Left colon (tissue), 2 donors: Measurements from ENCODE around the gene HDAC10. TPM values are rescaled to one million over a fixed set of nuclear protein-coding genes. Genes with fewer than 3 reads are reported as not detected.

Experiments
- ATAC-seq: fragments of 200-7000 bp; cut with Tn5 transposase; one replicate; pipeline ENCODE4 v1.9.1; 2020; ENCODE audit warnings: mild to moderate bottlenecking, moderate library complexity
- DNase-seq, 2 donors: peaks; one replicate each; pipeline ENCODE4 v3.0.0-alpha.2; 2020
- intact Hi-C, 2 donors: fragments of 100-400 bp; cut with DNase I in 1 of 2; cut with micrococcal nuclease in 1 of 2; formaldehyde crosslinking; loops; one replicate each; pipeline versions ENCODE4 v1.11.2 to v1.14.0; 2022; cut with DNase I, micrococcal nuclease
- total RNA-seq, 2 donors: library from RNA; stranded (reverse); fragmentation: NEBNext Ultra II Directional; extraction: Animal tissue kit (Norgen Biotek cat#: 25700); gene quantifications; one replicate each; pipeline ENCODE4 v1.2.1, GENCODE V29; 2021
- donor health status: DM: no; HTN: no; CAD: no.
- donor health status: DM: yes; HTN: yes; CAD: no.

Gene HDAC10
- total RNA-seq, 2 donors from 2014 or later, result 48.3 to 49.2 TPM

GRCh38 chr22:50199251-50199721 is 51.8 kb downstream of the HDAC10 start:
- DNase-seq, result no peak
- intact Hi-C loops, result no loop called here
- ATAC-seq, result no peak

- ATAC-seq (no peak), DNase-seq (no peak)
- intact Hi-C loops, result no loop called here
These were observed 52.4 kb downstream of the HDAC10 start for GRCh38 chr22:50198624-50199017.

- intact Hi-C loops, result no loop called here
- DNase-seq, result no peak
- ATAC-seq, result no peak
These were observed 53.0 kb downstream of the HDAC10 start for GRCh38 chr22:50197856-50198623.

- no peak for ATAC-seq
- intact Hi-C loops, result no loop called here
- DNase-seq, result no peak
These were observed 53.9 kb downstream of the HDAC10 start for GRCh38 chr22:50197000-50197800.

GRCh38 chr22:50196256-50196655 is 54.8 kb downstream of the HDAC10 start:
- DNase-seq (no peak), ATAC-seq (no peak)
- intact Hi-C loops, result no loop called here

Other genes with a start within 250 kb of the HDAC10 start
- under 1 TPM; 0.17 to 0.31 TPM for gene IL17REL, start 238.5 kb downstream of the HDAC10 start, total RNA-seq
- not detected for gene TTLL8, start 193.0 kb downstream of the HDAC10 start, total RNA-seq
- under 1 TPM in 1 of 2 donors, not detected in 1; 0.14 TPM for gene MLC1, start 165.8 kb downstream of the HDAC10 start, total RNA-seq
- gene MOV10L1, start 161.3 kb downstream of the HDAC10 start, total RNA-seq, result under 1 TPM in 1 of 2 donors, not detected in 1; 0.70 TPM
- gene PANX2, start 80.5 kb downstream of the HDAC10 start, total RNA-seq, result under 1 TPM; 0.09 to 0.14 TPM
- 10 to 100 TPM; 46.4 to 63.5 TPM for gene TRABD, start 65.4 kb downstream of the HDAC10 start, total RNA-seq
- gene SELENOO, start 50.3 kb downstream of the HDAC10 start, total RNA-seq, result 10 to 100 TPM; 21.9 to 29.6 TPM
- 10 to 100 TPM; 26.3 to 31.6 TPM for gene TUBGCP6, start 6.2 kb downstream of the HDAC10 start, total RNA-seq
- gene MAPK12, start 10.4 kb upstream of the HDAC10 start, total RNA-seq, result 1 to 10 TPM; 3.0 to 3.1 TPM
- 1 to 10 TPM; 1.2 to 1.9 TPM for gene MAPK11, start 19.1 kb upstream of the HDAC10 start, total RNA-seq
- gene PLXNB2, start 56.4 kb upstream of the HDAC10 start, total RNA-seq, result 100 to 1,000 TPM; 290 TPM
- gene DENND6B, start 75.7 kb upstream of the HDAC10 start, total RNA-seq, result 1 to 10 TPM; 3.7 to 4.7 TPM
- 10 to 100 TPM; 44.6 to 61.0 TPM for gene PPP6R2, start 92.1 kb upstream of the HDAC10 start, total RNA-seq
- gene SBF1, start 223.8 kb upstream of the HDAC10 start, total RNA-seq, result 10 to 100 TPM; 69.2 to 80.1 TPM
- gene ADM2, start 230.3 kb upstream of the HDAC10 start, total RNA-seq, result 1 to 10 TPM; 5.4 to 8.9 TPM
- not detected for gene MIOX, start 235.6 kb upstream of the HDAC10 start, total RNA-seq